Measurements from ENCODE around the gene GRIN2B.

Gene GRIN2B

GRCh38 chr12:13978876-13979275 lies 2.5 kb downstream of the GRIN2B start:
- no peaks in the 10 kb centered on the region for H4K20me1 ChIP-seq (ENCODE audit: insufficient read depth)
- H3K4me3 ChIP-seq (IDR thresholded peaks at IDR 0.05; ENCODE audit: insufficient read depth, low read depth, low read length): no peak overlapping the region
- H3K27me3 ChIP-seq (ENCODE audit: insufficient read depth, low read depth): no peaks in the 10 kb centered on the region
- H3K4me1 ChIP-seq (ENCODE audit: low read depth, poor library complexity, severe bottlenecking): no peaks in the 10 kb centered on the region
- no peaks in the 10 kb centered on the region for H3K79me2 ChIP-seq (ENCODE audit: insufficient read depth, low read depth)
- no peak overlapping the region for H3K9ac ChIP-seq
- H3K4me2 ChIP-seq: no peak overlapping the region
- no peak for TF ChIP-seq CTCF (conservative IDR thresholded peaks at IDR 0.05; ENCODE audit: low read depth, low read length)
- no peak overlapping the region for H3K27ac ChIP-seq
- no peaks in the 10 kb centered on the region for H3K36me3 ChIP-seq (ENCODE audit: insufficient read depth)
- H2AFZ ChIP-seq (ENCODE audit: low read depth): no peak overlapping the region

GRCh38 chr12:13976880-13977279 lies 4.5 kb downstream of the GRIN2B start:
- H4K20me1 ChIP-seq (ENCODE audit: insufficient read depth): no peaks in the 10 kb centered on the region
- H3K27me3 ChIP-seq (ENCODE audit: insufficient read depth, low read depth): no peaks in the 10 kb centered on the region
- H3K4me2 ChIP-seq: no peak overlapping the region
- H3K4me3 ChIP-seq (IDR thresholded peaks at IDR 0.05; ENCODE audit: insufficient read depth, low read depth, low read length): no peak overlapping the region
- H3K36me3 ChIP-seq (ENCODE audit: insufficient read depth): no peaks in the 10 kb centered on the region
- no peak overlapping the region for H3K9ac ChIP-seq
- no peaks in the 10 kb centered on the region for H3K4me1 ChIP-seq (ENCODE audit: low read depth, poor library complexity, severe bottlenecking)
- H3K27ac ChIP-seq: no peak overlapping the region
- TF ChIP-seq CTCF (conservative IDR thresholded peaks at IDR 0.05; ENCODE audit: low read depth, low read length): no peak
- no peaks in the 10 kb centered on the region for H3K79me2 ChIP-seq (ENCODE audit: insufficient read depth, low read depth)
- H2AFZ ChIP-seq (ENCODE audit: low read depth): no peak overlapping the region

- H3K9ac ChIP-seq: no peak overlapping the region
- H4K20me1 ChIP-seq (ENCODE audit: insufficient read depth): no peaks in the 10 kb centered on the region
- H3K79me2 ChIP-seq (ENCODE audit: insufficient read depth, low read depth): no peaks in the 10 kb centered on the region
- TF ChIP-seq CTCF (conservative IDR thresholded peaks at IDR 0.05; ENCODE audit: low read depth, low read length): no peak
- H3K36me3 ChIP-seq (ENCODE audit: insufficient read depth): no peaks in the 10 kb centered on the region
- H3K4me3 ChIP-seq (IDR thresholded peaks at IDR 0.05; ENCODE audit: insufficient read depth, low read depth, low read length): no peak overlapping the region
- no peaks in the 10 kb centered on the region for H3K27me3 ChIP-seq (ENCODE audit: insufficient read depth, low read depth)
- no peak overlapping the region for H3K27ac ChIP-seq
- no peak overlapping the region for H2AFZ ChIP-seq (ENCODE audit: low read depth)
- no peak overlapping the region for H3K4me2 ChIP-seq
- H3K4me1 ChIP-seq (ENCODE audit: low read depth, poor library complexity, severe bottlenecking): no peaks in the 10 kb centered on the region
These were observed 5.3 kb downstream of the GRIN2B start for GRCh38 chr12:13976028-13976584.

- Histone ChIP-seq H3K4me3 (IDR thresholded peaks at IDR 0.05; ENCODE audit: insufficient read depth, low read depth, low read length) (no peak overlapping the region), H3K27me3 (ENCODE audit: insufficient read depth, low read depth) (no peaks in the 10 kb centered on the region), H3K36me3 (ENCODE audit: insufficient read depth) (no peaks in the 10 kb centered on the region), H3K4me2 (no peak overlapping the region), H4K20me1 (ENCODE audit: insufficient read depth) (no peaks in the 10 kb centered on the region), H2AFZ (ENCODE audit: low read depth) (no peak overlapping the region), H3K9ac (no peak overlapping the region), H3K4me1 (ENCODE audit: low read depth, poor library complexity, severe bottlenecking) (no peaks in the 10 kb centered on the region), H3K27ac (no peak overlapping the region), H3K79me2 (ENCODE audit: insufficient read depth, low read depth) (no peaks in the 10 kb centered on the region)
- TF ChIP-seq CTCF (conservative IDR thresholded peaks at IDR 0.05; ENCODE audit: low read depth, low read length): no peak
These were observed 7.4 kb downstream of the GRIN2B start for GRCh38 chr12:13973996-13974395.
